Activated naive CD4-positive, alpha-beta T cell treated with anti-CD3 and anti-CD28 coated beads, Interleukin-2, amount 50 U/mL, for 72 hours (primary cell): ENCODE measurements around the gene CEP89. TPM values are rescaled to one million over a fixed set of nuclear protein-coding genes. Genes with fewer than 3 reads are reported as not detected.
"Not testable (repeated sequence)": the region's sequence is repeated elsewhere in the genome, so short reads cannot be mapped to it uniquely, and the experiment has no call there.

Experiments used
- ATAC-seq, 2 donors: fragments of 150-1000 bp; cut with Tn5 transposase; 2 replicates each; pipeline ENCODE4 v1.10.0; 2021; ENCODE audit warnings: mild to moderate bottlenecking in 2 of 2, moderate library complexity in 2 of 2
- DNase-seq, 2 donors: peaks; one replicate each; pipeline ENCODE4 v3.0.0; 2021 to 2022; ENCODE audit warnings: low spot score in 2 of 2
- H3K27ac Mint-ChIP-seq, 2 donors: one replicate each; pipeline ENCODE4 v1.8.0; 2022; ENCODE audit warnings: mild to moderate bottlenecking in 2 of 2, mixed read lengths in 2 of 2
- H3K36me3 Mint-ChIP-seq, 2 donors: one replicate each; pipeline ENCODE4 v1.8.0; 2022; ENCODE audit warnings: mixed read lengths in 2 of 2
- H3K9me3 Mint-ChIP-seq, 2 donors: one replicate each; pipeline ENCODE4 v1.8.0; 2022; ENCODE audit warnings: mixed read lengths in 2 of 2
- total RNA-seq, 2 donors: library from RNA; stranded (reverse); gene quantifications; one replicate each; pipeline ENCODE4 v1.2.3, GENCODE V29; 2022

CEP89 gene
- total RNA-seq, 2 donors from 2014 or later, result 15.3 to 21.3 TPM

DNA sequence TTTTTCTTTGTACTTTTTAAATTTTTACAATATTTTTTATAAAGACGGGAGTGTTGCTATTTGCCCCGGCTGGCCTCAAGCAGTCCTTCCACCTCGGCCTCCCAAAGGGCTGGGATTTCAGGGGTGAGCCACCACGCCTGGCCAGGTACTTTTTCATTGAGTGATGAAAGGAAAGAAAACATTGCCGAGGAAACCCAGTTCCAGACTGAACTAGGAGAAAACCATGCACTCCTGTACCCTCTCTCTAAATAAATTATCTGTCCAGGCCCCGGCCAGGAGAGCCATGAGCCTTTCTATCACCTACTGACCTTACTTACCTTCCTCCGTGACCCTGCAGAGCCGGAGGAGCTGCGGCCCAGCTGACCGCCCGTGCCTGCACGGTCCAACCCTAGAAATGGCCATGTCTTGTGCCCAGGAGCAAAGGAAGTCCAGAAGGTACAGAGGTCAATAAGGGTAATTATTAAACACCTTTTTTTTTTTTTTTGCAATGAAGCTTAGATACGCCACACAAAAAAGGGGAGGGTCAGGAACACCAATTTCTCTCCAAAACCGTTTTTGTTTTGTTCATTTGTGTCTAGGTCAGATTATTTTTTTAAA lies 102.3 kb downstream of the CEP89 start, which contains the start of gene SLC7A9:
SLC7A9 (minus strand) TSS at position 399 of the 597 bp plus-strand sequence. CDS start 1,233 bp downstream, outside the sequence.
- Mint-ChIP-seq H3K9me3 (no peaks in the 10 kb centered on the region), H3K27ac (no peak within 1 kb of the TSS), H3K36me3 (no peaks in the 10 kb centered on the region)
- ATAC-seq, result no peak
- no peak for DNase-seq

DNA sequence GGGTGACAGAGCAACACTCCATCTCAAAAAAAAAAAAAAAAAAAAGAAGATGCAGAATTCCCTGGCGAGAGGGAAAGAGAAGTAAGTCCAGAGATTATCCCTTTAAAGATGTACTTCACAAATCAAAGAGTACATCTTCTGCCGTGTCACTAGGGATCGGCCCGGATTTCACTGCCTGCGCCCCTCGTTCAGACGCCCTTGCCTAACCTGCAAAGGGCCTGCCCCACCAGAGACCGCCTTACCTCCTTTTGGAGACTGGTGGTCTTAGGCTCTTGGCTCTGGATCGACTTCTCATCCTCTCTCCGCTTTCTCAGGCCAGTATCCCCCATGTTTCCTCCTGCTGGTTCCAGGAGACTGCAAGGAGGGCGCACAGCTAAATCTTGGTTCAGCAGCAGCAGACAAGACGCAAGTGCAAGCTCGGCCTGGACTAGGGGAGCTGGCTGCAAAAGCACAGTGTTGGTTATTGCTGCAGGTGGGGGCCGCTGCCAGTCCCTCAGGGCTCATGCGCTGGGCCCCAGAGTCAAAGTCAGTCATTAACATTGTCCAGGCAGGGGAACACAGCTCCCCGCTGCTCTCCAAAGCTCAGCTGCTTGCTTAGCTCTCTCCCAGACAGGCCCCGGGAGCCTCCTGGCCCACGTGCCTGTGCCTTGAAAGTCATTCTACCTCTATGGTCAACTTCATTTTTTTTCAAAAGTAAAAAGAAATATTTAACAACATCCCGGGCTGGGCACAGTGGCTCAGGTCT lies 103.4 kb downstream of the CEP89 start:
- DNase-seq (peak in 1 of 2 donors; percentile 26), ATAC-seq (no peak)
- H3K27ac Mint-ChIP-seq, result no peak overlapping the region
- H3K36me3 Mint-ChIP-seq, result no peaks in the 10 kb centered on the region
- H3K9me3 Mint-ChIP-seq, result no peaks in the 10 kb centered on the region

DNA sequence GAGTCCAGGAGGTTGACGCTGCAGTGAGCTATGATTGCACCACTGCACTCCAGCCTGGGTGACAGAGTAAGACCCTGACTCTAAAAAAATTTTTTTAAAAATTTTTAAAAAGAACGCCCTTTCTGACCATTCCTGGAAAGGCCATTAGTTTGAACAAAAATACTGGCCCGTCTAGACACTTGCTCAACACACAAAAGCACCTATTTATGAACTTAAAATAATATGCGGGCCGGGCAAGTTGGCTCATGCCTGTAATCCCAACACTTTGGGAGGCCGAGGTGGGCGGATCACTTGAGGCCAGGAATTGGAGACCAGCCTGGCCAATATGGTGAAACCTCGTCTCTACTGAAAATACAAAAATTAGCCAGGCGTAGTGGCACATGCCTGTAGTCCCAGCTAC lies 104.3 kb downstream of the CEP89 start:
- not testable (repeated sequence) for DNase-seq, ATAC-seq, H3K36me3 Mint-ChIP-seq, H3K27ac Mint-ChIP-seq, H3K9me3 Mint-ChIP-seq

DNA sequence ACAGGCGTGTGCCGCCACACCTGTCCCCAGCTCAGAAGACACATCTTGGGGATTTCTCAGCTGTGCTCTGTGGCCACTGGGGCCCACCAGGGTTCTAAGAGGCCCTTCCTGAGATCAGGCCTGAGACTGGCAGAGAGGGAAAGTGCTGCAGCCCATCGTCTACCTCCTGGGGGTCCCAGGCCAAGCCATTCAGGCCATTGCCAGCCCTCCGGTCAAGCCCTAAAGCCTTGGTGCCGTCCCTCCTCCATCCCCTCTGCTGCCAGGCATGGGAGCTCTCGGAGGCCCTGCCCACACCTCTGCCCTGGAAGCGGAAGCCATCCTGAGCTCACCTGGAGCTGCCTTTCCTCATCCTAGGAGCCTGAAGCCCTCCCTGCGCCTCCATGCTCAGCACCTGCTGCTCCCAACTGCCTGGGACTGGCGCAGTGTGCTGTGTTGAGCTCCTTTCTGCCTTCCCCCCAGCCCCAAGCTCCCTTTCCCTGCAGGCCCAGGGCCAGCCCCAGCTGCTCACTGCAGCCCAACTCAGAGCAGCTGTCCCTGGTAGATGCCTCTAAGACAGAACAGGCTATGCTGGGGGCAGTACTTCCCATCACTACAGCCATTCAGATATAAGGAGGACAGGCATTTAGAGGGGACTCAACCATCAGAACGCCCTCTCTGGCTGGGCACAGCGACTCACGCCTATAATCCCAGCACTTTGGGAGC lies 105.0 kb downstream of the CEP89 start:
- H3K36me3 Mint-ChIP-seq, result no peaks in the 10 kb centered on the region
- no peaks in the 10 kb centered on the region for H3K9me3 Mint-ChIP-seq
- H3K27ac Mint-ChIP-seq, result no peak overlapping the region
- ATAC-seq (no peak), DNase-seq (peak in 1 of 2 donors; percentile 41)

DNA sequence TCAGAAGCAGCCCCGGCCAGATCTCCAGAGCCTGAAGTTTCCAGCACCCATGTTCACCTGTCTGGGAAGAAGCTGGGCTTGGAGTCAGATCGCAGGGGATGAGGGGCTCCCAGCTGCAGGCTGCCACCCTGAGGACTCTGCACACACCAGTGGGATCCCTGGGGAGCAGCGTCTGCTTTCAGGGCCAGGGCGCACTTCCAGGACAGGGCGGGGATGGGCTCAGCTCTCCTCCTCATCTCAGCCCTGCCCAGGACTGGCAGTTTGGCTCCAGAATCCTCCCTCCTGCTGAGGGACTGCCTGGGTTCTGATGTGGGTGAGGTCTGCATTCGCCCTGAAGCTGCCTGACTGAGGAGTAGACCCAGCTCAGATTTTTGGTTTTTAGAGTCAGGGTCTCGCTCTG lies 105.7 kb downstream of the CEP89 start:
- DNase-seq (peak in 1 of 2 donors; percentile 16), ATAC-seq (no peak)
- no peak overlapping the region for H3K27ac Mint-ChIP-seq
- H3K36me3 Mint-ChIP-seq, result no peaks in the 10 kb centered on the region
- H3K9me3 Mint-ChIP-seq, result no peaks in the 10 kb centered on the region

GRCh38 chr19:32865326-32865725 lies 106.4 kb downstream of the CEP89 start:
- peak in 1 of 2 donors; percentile 18 for DNase-seq
- Mint-ChIP-seq H3K9me3 (no peaks in the 10 kb centered on the region), H3K27ac (no peak overlapping the region), H3K36me3 (no peaks in the 10 kb centered on the region)
- ATAC-seq, result no peak

GRCh38 chr19:32864318-32865007 lies 107.3 kb downstream of the CEP89 start:
- DNase-seq (peak in 1 of 2 donors; percentile 31), ATAC-seq (no peak)
- H3K36me3 Mint-ChIP-seq, result no peaks in the 10 kb centered on the region
- H3K27ac Mint-ChIP-seq, result no peak overlapping the region
- H3K9me3 Mint-ChIP-seq, result no peaks in the 10 kb centered on the region

- H3K9me3 Mint-ChIP-seq, result no peaks in the 10 kb centered on the region
- H3K27ac Mint-ChIP-seq, result no peak overlapping the region
- no peaks in the 10 kb centered on the region for H3K36me3 Mint-ChIP-seq
- ATAC-seq (no peak), DNase-seq (no peak)
These were observed 107.9 kb downstream of the CEP89 start for GRCh38 chr19:32863841-32864240.

- DNase-seq (no peak), ATAC-seq (no peak)
- no peaks in the 10 kb centered on the region for H3K36me3 Mint-ChIP-seq
These were observed 108.5 kb downstream of the CEP89 start for GRCh38 chr19:32863301-32863700.

GRCh38 chr19:32862741-32863140 lies 109.0 kb downstream of the CEP89 start:
- peak in 1 of 2 donors; percentile 18 for DNase-seq
- Mint-ChIP-seq H3K27ac (no peak overlapping the region), H3K36me3 (no peaks in the 10 kb centered on the region), H3K9me3 (no peaks in the 10 kb centered on the region)
- no peak for ATAC-seq

More at GRCh38 chr19:32863301-32863700, 108.5 kb downstream of the CEP89 start:
- H3K9me3 Mint-ChIP-seq, result no peaks in the 10 kb centered on the region
- H3K27ac Mint-ChIP-seq, result no peak overlapping the region

DNA sequence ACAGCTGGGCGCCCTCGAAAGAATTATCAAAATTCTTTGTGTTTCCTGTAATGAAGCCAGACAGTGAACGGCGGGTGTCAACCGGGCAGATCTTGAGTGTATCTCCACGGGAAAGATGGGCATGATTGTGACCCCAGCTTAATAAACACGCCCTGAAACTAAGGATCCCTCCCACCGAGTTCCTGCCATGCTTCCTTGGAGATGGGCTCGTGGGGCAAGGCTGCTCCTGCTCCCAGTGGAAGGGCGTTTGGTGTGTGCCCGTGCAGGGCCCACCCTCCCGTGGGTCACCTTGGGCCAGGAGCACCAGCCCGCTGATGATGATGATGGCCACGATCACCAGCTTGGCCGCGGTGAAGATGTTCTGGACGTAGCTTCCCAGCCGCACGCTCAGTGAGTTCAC lies 109.6 kb downstream of the CEP89 start:
- H3K27ac Mint-ChIP-seq, result no peak overlapping the region
- H3K9me3 Mint-ChIP-seq, result no peaks in the 10 kb centered on the region
- no peaks in the 10 kb centered on the region for H3K36me3 Mint-ChIP-seq
- ATAC-seq (no peak), DNase-seq (peak in 1 of 2 donors; percentile 18)

- H3K27ac Mint-ChIP-seq, result no peak overlapping the region
These were observed 110.2 kb downstream of the CEP89 start for GRCh38 chr19:32861596-32861995.

DNA sequence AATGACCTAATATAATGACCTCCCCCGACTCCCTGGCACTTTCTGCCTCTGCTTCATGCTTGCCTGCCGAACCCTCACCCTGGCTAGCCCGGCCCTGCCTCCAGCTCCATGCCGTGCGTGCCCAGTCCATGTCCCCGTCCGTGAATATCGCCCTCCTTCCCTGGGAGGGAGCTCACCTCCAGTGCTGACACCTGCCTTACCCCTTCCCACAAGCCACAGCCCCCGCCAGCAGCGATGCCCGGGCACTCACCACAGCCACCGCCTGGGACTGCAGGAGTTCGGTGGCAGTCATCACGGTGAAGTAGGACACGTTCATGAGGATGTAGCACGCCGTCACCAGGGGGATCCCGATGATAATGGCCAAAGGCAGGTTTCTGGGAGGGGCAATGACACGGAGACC lies 112.2 kb downstream of the CEP89 start:
- ATAC-seq, result no peak
- H3K27ac Mint-ChIP-seq, result no peak overlapping the region
- DNase-seq, result peak in 1 of 2 donors; percentile 51
- H3K9me3 Mint-ChIP-seq, result no peaks in the 10 kb centered on the region
- H3K36me3 Mint-ChIP-seq, result no peaks in the 10 kb centered on the region

More at GRCh38 chr19:32861596-32861995, 110.2 kb downstream of the CEP89 start:
- Mint-ChIP-seq H3K36me3 (no peaks in the 10 kb centered on the region), H3K9me3 (no peaks in the 10 kb centered on the region)
- DNase-seq (no peak), ATAC-seq (no peak)

DNA sequence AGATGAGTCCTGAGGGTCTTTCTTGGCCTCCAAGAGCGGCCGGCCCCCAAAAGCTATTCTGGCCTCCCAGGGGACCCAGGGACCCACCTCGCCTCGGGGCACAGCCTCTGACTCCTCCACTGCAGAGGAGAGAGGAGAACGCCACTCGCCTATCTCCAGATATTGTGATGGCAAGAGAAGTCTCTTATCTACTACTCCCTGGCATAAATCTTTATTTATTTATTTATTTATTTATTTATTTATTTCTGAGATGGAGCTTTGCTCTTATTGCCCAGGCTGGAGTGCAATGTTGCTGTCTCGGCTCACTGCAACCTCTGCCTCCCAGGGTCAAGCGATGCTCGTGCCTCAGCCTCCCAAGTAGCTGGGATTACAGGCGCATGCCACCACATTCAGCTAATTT lies 113.2 kb downstream of the CEP89 start:
- ATAC-seq (no peak), DNase-seq (no peak)
- Mint-ChIP-seq H3K36me3 (no peaks in the 10 kb centered on the region), H3K9me3 (no peaks in the 10 kb centered on the region), H3K27ac (no peak overlapping the region)

GRCh38 chr19:32858155-32858554 lies 113.6 kb downstream of the CEP89 start:
- DNase-seq (peak in 1 of 2 donors; percentile 47), ATAC-seq (no peak)
- H3K36me3 Mint-ChIP-seq, result no peaks in the 10 kb centered on the region
- no peaks in the 10 kb centered on the region for H3K9me3 Mint-ChIP-seq
- no peak overlapping the region for H3K27ac Mint-ChIP-seq

DNA sequence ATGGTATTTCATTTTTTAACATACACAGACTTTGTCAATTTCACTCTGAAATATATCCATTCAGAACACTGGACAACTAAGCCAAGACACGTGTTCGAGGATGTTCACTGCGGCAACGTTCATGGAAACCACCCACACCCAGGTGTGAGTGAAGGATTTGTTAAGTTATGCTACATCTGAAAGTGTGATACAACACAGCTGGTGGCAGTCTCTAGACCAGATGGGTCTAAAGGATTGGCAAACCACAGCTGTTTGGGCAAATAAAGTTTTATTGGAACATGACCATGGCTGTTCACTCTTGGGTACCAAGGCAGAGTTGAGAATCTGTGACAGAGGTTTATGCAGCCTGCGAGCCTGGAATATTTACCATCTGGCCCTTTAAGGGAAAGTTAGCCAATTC lies 114.2 kb downstream of the CEP89 start:
- ATAC-seq, result no peak
- Mint-ChIP-seq H3K36me3 (no peaks in the 10 kb centered on the region), H3K9me3 (no peaks in the 10 kb centered on the region), H3K27ac (no peak overlapping the region)
- no peak for DNase-seq

- not testable (repeated sequence) for ATAC-seq, H3K27ac Mint-ChIP-seq, H3K36me3 Mint-ChIP-seq, H3K9me3 Mint-ChIP-seq
- peak in 1 of 2 donors; percentile 6 for DNase-seq
These were observed 114.9 kb downstream of the CEP89 start for GRCh38 chr19:32856818-32857217.
